ENCODE data around the gene SLC27A1.
"Not testable (repeated sequence)": the region's sequence is repeated elsewhere in the genome, so short reads cannot be mapped to it uniquely, and the experiment has no call there.

Gene SLC27A1

DNA sequence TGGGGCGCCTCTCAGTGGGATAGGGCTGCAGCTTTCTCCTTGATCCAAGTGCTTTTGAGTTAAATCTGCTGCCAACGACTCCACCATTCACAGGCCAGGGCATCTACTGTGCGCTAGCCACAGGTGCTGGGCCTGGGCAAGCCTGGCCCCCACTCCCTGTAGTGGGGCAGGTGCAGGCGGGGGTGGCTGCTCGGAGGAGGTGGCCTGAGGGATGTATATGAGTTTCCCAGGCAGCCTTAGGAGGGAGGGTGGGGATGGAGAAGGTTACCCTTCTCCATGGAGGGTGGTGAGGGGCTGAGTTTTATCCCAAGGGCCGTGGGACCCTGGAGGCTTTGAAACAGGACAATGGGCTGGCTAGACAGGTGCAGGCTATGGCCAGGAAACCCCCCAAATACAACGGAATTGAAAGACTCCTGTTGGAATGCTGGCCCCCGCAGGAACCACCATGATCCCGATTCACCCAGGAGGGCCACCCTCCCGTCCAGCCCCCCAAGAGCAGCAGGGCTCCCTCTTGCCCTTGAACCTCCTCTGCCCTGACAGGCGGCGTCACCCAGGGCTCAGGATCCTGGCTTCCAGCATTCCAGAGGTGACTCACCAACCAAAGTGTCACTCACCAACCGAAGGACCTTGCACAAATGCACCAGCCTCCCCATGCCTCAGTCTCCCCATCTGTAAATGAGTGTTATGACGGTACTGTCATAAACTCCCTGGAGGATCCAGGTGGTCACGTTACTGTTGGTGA is 45.3 kb downstream of the SLC27A1 start:
- no peak overlapping the region for H2AFZ ChIP-seq (ENCODE audit: low read depth, low read length)
- no peak overlapping the region for H4K8ac ChIP-seq (ENCODE audit: low read length)

DNA sequence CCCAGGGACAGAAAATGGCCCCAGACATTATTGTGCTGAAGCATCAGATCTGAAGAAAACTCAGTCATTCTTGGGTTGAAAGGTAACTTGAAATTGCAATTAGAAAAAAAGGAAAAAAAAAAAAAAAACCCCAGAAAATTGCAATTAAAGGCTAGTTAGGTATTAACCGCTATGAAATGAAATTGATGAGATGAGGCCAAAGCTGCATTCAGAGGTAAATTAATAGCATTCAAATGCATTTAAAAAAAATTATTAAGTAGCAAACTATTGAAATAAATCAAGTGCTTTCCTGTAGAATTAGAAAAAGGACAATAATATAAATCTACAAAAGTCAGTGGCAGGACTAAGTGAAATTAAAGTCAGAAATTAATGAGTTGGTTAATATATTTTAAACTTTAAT is 47.6 kb downstream of the SLC27A1 start:
- Histone ChIP-seq H2BK15ac (ENCODE audit: low read depth, poor library complexity, severe bottlenecking) (no peak overlapping the region), H2AK5ac (ENCODE audit: low read length, severe bottlenecking) (no peak overlapping the region), H3K36me3 (ENCODE audit: control insufficient read depth in 1 of 2, insufficient read depth in 2 of 2, low read depth in 1 of 2, low read length in 2 of 2) (peaks cover 45 to 60% of the 10 kb centered on the region in 2 experiments), H3K23ac (ENCODE audit: low read length in 2 of 2) (no peak overlapping the region), H3K4me2 (ENCODE audit: low read length, poor library complexity, severe bottlenecking) (no peak overlapping the region), H4K8ac (ENCODE audit: low read length) (no peak overlapping the region), H3K9ac (ENCODE audit: low read length) (no peak overlapping the region), H2AFZ (ENCODE audit: low read depth, low read length) (no peak overlapping the region), H3K4ac (ENCODE audit: low read depth in 1 of 2, low read length in 2 of 2) (no peak overlapping the region), H3K4me1 (ENCODE audit: control insufficient read depth, insufficient read depth, low read depth, low read length) (peaks cover 8% of the 10 kb centered on the region), H2BK12ac (ENCODE audit: low read length in 2 of 2) (no peak overlapping the region), H2BK120ac (ENCODE audit: low read depth, low read length) (no peak overlapping the region), H3K18ac (ENCODE audit: low read depth in 1 of 2, low read length in 2 of 2) (no peak overlapping the region), H3K79me1 (replicated peaks; ENCODE audit: low read length, poor library complexity, severe bottlenecking) (peaks cover 20% of the 10 kb centered on the region), H3K4me3 (ENCODE audit: insufficient read depth in 1 of 2, low read depth in 1 of 2, low read length in 2 of 2) (peak overlapping the region in 1 of 2 experiments; percentile 30), H3K27me3 (ENCODE audit: control insufficient read depth in 1 of 2, insufficient read depth in 1 of 2, low read length in 2 of 2) (no peaks in the 10 kb centered on the region), H3K27ac (ENCODE audit: low read length, poor library complexity, severe bottlenecking) (no peak overlapping the region), H3K9me3 (ENCODE audit: control insufficient read depth, low read length) (peaks cover 26% of the 10 kb centered on the region), H2BK5ac (ENCODE audit: low read depth, low read length, poor library complexity, severe bottlenecking) (no peak overlapping the region), H4K91ac (ENCODE audit: low read length) (no peak overlapping the region), H3K14ac (ENCODE audit: low read length in 2 of 2) (no peak overlapping the region)
- WGBS, result no CpG with 5 or more reads among the region's 1 CpG
- no peak for DNase-seq

More for the DNA sequence above, 45.3 kb downstream of the SLC27A1 start:
- Histone ChIP-seq H3K27ac (ENCODE audit: low read length, poor library complexity, severe bottlenecking) (no peak overlapping the region), H3K23ac (ENCODE audit: low read length in 2 of 2) (no peak overlapping the region), H2BK120ac (ENCODE audit: low read depth, low read length) (no peak overlapping the region), H3K18ac (ENCODE audit: low read depth in 1 of 2, low read length in 2 of 2) (no peak overlapping the region), H2AK5ac (ENCODE audit: low read length, severe bottlenecking) (no peak overlapping the region), H2BK15ac (ENCODE audit: low read depth, poor library complexity, severe bottlenecking) (no peak overlapping the region), H3K9ac (ENCODE audit: low read length) (no peak overlapping the region), H3K36me3 (ENCODE audit: control insufficient read depth in 1 of 2, insufficient read depth in 2 of 2, low read depth in 1 of 2, low read length in 2 of 2) (peaks cover 38 to 49% of the 10 kb centered on the region in 2 experiments), H3K9me3 (ENCODE audit: control insufficient read depth, low read length) (peaks cover 26% of the 10 kb centered on the region), H3K4me2 (ENCODE audit: low read length, poor library complexity, severe bottlenecking) (no peak overlapping the region), H3K4me3 (ENCODE audit: insufficient read depth in 1 of 2, low read depth in 1 of 2, low read length in 2 of 2) (no peak overlapping the region), H2BK12ac (ENCODE audit: low read length in 2 of 2) (no peak overlapping the region), H3K4me1 (ENCODE audit: control insufficient read depth, insufficient read depth, low read depth, low read length) (peaks cover 17% of the 10 kb centered on the region), H3K79me1 (replicated peaks; ENCODE audit: low read length, poor library complexity, severe bottlenecking) (peaks cover 28% of the 10 kb centered on the region), H3K27me3 (ENCODE audit: control insufficient read depth in 1 of 2, insufficient read depth in 1 of 2, low read length in 2 of 2) (no peaks in the 10 kb centered on the region), H3K14ac (ENCODE audit: low read length in 2 of 2) (no peak overlapping the region), H4K91ac (ENCODE audit: low read length) (no peak overlapping the region), H2BK5ac (ENCODE audit: low read depth, low read length, poor library complexity, severe bottlenecking) (no peak overlapping the region), H3K4ac (ENCODE audit: low read depth in 1 of 2, low read length in 2 of 2) (no peak overlapping the region)
- WGBS, result 93% methylated on average over 15 of the region's 15 CpGs
- no peak for DNase-seq

- H3K14ac ChIP-seq (ENCODE audit: low read length in 2 of 2); H3K18ac ChIP-seq (ENCODE audit: low read depth in 1 of 2, low read length in 2 of 2); H3K4ac ChIP-seq (ENCODE audit: low read depth in 1 of 2, low read length in 2 of 2); H2AFZ ChIP-seq (ENCODE audit: low read depth, low read length); H4K91ac ChIP-seq (ENCODE audit: low read length); H3K4me3 ChIP-seq (ENCODE audit: insufficient read depth in 1 of 2, low read depth in 1 of 2, low read length in 2 of 2); H3K23ac ChIP-seq (ENCODE audit: low read length in 2 of 2); H3K4me2 ChIP-seq (ENCODE audit: low read length, poor library complexity, severe bottlenecking); H2BK5ac ChIP-seq (ENCODE audit: low read depth, low read length, poor library complexity, severe bottlenecking); H2BK12ac ChIP-seq (ENCODE audit: low read length in 2 of 2); H2BK15ac ChIP-seq (ENCODE audit: low read depth, poor library complexity, severe bottlenecking); DNase-seq; H2AK5ac ChIP-seq (ENCODE audit: low read length, severe bottlenecking); H2BK120ac ChIP-seq (ENCODE audit: low read depth, low read length); H3K27ac ChIP-seq (ENCODE audit: low read length, poor library complexity, severe bottlenecking); H3K4me1 ChIP-seq (ENCODE audit: control insufficient read depth, insufficient read depth, low read depth, low read length); H4K8ac ChIP-seq (ENCODE audit: low read length); H3K27me3 ChIP-seq (ENCODE audit: control insufficient read depth in 1 of 2, insufficient read depth in 1 of 2, low read length in 2 of 2); H3K9ac ChIP-seq (ENCODE audit: low read length): not testable (repeated sequence)
- Histone ChIP-seq H3K9me3 (ENCODE audit: control insufficient read depth, low read length) (peaks cover 26% of the 10 kb centered on the region), H3K79me1 (replicated peaks; ENCODE audit: low read length, poor library complexity, severe bottlenecking) (peaks cover 18% of the 10 kb centered on the region), H3K36me3 (ENCODE audit: control insufficient read depth in 1 of 2, insufficient read depth in 2 of 2, low read depth in 1 of 2, low read length in 2 of 2) (peaks cover 45 to 59% of the 10 kb centered on the region in 2 experiments)
- 91% methylated on average over 8 of the region's 8 CpGs for WGBS
These were observed 48.3 kb downstream of the SLC27A1 start for GRCh38 chr19:17518654-17519053.

GRCh38 chr19:17519967-17520366 is 49.6 kb downstream of the SLC27A1 start:
- DNase-seq, result no peak
- H3K36me3 ChIP-seq (ENCODE audit: control insufficient read depth in 1 of 2, insufficient read depth in 2 of 2, low read depth in 1 of 2, low read length in 2 of 2), result peaks cover 45 to 56% of the 10 kb centered on the region in 2 experiments
- H3K4me1 ChIP-seq (ENCODE audit: control insufficient read depth, insufficient read depth, low read depth, low read length), result peaks cover 3% of the 10 kb centered on the region
- no peak overlapping the region for H3K27ac ChIP-seq (ENCODE audit: low read length, poor library complexity, severe bottlenecking)
- no peak overlapping the region for H2BK5ac ChIP-seq (ENCODE audit: low read depth, low read length, poor library complexity, severe bottlenecking)
- no peak overlapping the region for H3K23ac ChIP-seq (ENCODE audit: low read length in 2 of 2)
- no peak overlapping the region for H3K4ac ChIP-seq (ENCODE audit: low read depth in 1 of 2, low read length in 2 of 2)
- no peak overlapping the region for H4K91ac ChIP-seq (ENCODE audit: low read length)
- no peak overlapping the region for H2BK12ac ChIP-seq (ENCODE audit: low read length in 2 of 2)
- no peaks in the 10 kb centered on the region for H3K27me3 ChIP-seq (ENCODE audit: control insufficient read depth in 1 of 2, insufficient read depth in 1 of 2, low read length in 2 of 2)
- H3K4me2 ChIP-seq (ENCODE audit: low read length, poor library complexity, severe bottlenecking), result no peak overlapping the region
- no peak overlapping the region for H3K4me3 ChIP-seq (ENCODE audit: insufficient read depth in 1 of 2, low read depth in 1 of 2, low read length in 2 of 2)
- H2AFZ ChIP-seq (ENCODE audit: low read depth, low read length), result no peak overlapping the region
- peaks cover 30% of the 10 kb centered on the region for H3K9me3 ChIP-seq (ENCODE audit: control insufficient read depth, low read length)
- no peak overlapping the region for H2BK120ac ChIP-seq (ENCODE audit: low read depth, low read length)
- no peak overlapping the region for H2BK15ac ChIP-seq (ENCODE audit: low read depth, poor library complexity, severe bottlenecking)
- no peak overlapping the region for H3K18ac ChIP-seq (ENCODE audit: low read depth in 1 of 2, low read length in 2 of 2)
- H3K14ac ChIP-seq (ENCODE audit: low read length in 2 of 2), result no peak overlapping the region
- 96% methylated on average over 9 of the region's 9 CpGs for WGBS
- peaks cover 13% of the 10 kb centered on the region for H3K79me1 ChIP-seq (replicated peaks; ENCODE audit: low read length, poor library complexity, severe bottlenecking)
- H3K9ac ChIP-seq (ENCODE audit: low read length), result no peak overlapping the region
- no peak overlapping the region for H4K8ac ChIP-seq (ENCODE audit: low read length)
- H2AK5ac ChIP-seq (ENCODE audit: low read length, severe bottlenecking), result no peak overlapping the region
